Epithelial cell of esophagus (primary cell): Measurements from ENCODE around the gene TGDS.
"Not testable (repeated sequence)": the region's sequence is repeated elsewhere in the genome, so short reads cannot be mapped to it uniquely, and the experiment has no call there.

Experiments
- DNase-seq: peaks from one replicate; pipeline ENCODE4 v3.0.0; 2010; ENCODE audit warnings: low read depth
- H3K4me3 ChIP-seq: 2 replicates; pipeline ENCODE4 v1.5.1; 2011; ENCODE audit warnings: mild to moderate bottlenecking, low read length, control low read depth
- TF ChIP-seq, protein P1 (sequence below): IDR thresholded peaks from 2 replicates; pipeline ENCODE4 v1.5.1; 2011; ENCODE audit warnings: low read depth, mild to moderate bottlenecking, low read length, control low read depth, inconsistent platforms; ENCODE audit not compliant: insufficient read depth; ENCODE audit errors: missing control alignments

TGDS gene, protein sequence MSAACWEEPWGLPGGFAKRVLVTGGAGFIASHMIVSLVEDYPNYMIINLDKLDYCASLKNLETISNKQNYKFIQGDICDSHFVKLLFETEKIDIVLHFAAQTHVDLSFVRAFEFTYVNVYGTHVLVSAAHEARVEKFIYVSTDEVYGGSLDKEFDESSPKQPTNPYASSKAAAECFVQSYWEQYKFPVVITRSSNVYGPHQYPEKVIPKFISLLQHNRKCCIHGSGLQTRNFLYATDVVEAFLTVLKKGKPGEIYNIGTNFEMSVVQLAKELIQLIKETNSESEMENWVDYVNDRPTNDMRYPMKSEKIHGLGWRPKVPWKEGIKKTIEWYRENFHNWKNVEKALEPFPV

GRCh38 chr13:94595950-94596574 lies at the start of gene TGDS:
Gene TGDS (minus strand): TSS chr13:94596152. CDS start chr13:94596136, 16 bp downstream.
- peak; percentile 87 for DNase-seq
- TF ChIP-seq, protein P1, sequence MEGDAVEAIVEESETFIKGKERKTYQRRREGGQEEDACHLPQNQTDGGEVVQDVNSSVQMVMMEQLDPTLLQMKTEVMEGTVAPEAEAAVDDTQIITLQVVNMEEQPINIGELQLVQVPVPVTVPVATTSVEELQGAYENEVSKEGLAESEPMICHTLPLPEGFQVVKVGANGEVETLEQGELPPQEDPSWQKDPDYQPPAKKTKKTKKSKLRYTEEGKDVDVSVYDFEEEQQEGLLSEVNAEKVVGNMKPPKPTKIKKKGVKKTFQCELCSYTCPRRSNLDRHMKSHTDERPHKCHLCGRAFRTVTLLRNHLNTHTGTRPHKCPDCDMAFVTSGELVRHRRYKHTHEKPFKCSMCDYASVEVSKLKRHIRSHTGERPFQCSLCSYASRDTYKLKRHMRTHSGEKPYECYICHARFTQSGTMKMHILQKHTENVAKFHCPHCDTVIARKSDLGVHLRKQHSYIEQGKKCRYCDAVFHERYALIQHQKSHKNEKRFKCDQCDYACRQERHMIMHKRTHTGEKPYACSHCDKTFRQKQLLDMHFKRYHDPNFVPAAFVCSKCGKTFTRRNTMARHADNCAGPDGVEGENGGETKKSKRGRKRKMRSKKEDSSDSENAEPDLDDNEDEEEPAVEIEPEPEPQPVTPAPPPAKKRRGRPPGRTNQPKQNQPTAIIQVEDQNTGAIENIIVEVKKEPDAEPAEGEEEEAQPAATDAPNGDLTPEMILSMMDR, result no peak
- H3K4me3 ChIP-seq, result peak within 1 kb of the TSS; percentile 90

- H3K4me3 ChIP-seq, result no peak overlapping the region
- peak; percentile 85 for DNase-seq
- TF ChIP-seq, protein P1, result no peak
These were observed 45.5 kb upstream of the TGDS start for GRCh38 chr13:94641409-94641941.

GRCh38 chr13:94640721-94641120 lies 44.8 kb upstream of the TGDS start:
- peak; percentile 41 for DNase-seq
- no peak overlapping the region for H3K4me3 ChIP-seq
- TF ChIP-seq, protein P1, result no peak

GRCh38 chr13:94637677-94638076 lies 41.7 kb upstream of the TGDS start:
- DNase-seq, H3K4me3 ChIP-seq: not testable (repeated sequence)

DNA sequence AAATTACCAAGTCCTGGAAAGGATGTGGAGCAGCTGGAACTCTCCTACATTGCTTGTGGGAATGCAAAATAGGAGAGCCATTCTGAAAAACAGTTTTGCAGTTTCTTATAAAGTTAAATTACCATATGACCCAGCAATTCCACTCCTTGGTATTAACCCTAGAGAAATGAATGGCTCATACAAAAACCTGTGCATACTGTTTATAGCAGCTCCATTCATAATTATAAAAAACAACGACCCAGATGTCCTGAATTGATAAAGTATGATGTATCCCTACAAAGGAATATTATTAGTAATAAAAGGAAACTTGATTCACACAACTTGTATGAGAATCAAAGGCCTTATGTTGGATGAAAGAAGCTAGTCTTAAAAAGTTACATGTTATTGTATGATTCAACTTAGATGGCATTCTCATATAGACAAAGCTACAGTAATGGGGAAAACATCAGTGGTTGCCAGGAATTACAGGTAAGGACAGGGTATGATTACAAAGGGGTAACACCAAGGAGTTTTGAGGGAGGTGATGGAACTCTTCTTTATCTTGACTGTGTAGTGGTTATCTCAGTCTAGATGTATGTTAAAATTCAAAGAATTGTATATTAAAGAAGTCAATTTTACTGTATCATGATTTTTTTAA lies 41.1 kb upstream of the TGDS start:
- no peak overlapping the region for H3K4me3 ChIP-seq
- TF ChIP-seq, protein P1, result no peak
- DNase-seq, result no peak

GRCh38 chr13:94636096-94636495 lies 40.1 kb upstream of the TGDS start:
- H3K4me3 ChIP-seq, DNase-seq: not testable (repeated sequence)

DNA sequence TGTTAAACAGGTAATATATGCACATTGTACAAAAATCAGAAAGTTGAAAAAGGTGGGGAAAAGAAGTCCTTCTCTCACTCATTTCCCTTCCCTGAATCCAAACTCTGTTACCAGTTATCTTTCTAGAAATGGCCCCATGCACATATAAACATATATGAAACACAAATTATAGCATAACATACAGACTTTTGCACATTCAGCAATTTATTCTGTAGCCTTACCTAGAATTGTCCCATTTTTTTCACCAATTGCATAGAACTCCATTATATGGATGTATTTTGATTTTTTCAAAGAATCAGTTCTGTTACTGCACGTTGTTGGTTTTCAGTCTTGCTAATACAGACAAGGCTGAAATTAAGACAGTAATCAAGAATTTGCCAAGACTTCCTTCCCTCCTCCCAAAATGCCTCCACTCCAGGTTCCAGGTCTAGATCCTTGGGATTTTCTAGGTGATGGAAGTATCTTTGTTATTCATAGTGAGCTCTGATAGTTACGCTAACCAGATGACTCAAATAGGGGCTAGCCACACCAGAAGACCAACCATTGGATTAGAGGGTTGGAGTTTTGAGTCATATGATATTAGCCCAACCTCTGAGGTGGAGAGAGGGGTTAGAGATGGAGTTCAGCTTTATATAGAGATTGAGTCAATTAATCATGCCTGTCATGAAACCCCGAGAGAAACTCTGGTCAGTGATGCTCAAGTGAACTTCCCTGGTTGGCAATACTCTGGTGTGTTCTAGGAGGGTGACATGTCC lies 36.5 kb upstream of the TGDS start:
- TF ChIP-seq, protein P1, result no peak
- DNase-seq, result no peak
- no peak overlapping the region for H3K4me3 ChIP-seq
